Measurements from ENCODE around the gene RBMS1. TPM values are rescaled to one million over a fixed set of nuclear protein-coding genes. Genes with fewer than 3 reads are reported as not detected.

Gene RBMS1
- total RNA-seq, 2 donors from 2014 or later: 6.3 to 21.1 TPM

DNA sequence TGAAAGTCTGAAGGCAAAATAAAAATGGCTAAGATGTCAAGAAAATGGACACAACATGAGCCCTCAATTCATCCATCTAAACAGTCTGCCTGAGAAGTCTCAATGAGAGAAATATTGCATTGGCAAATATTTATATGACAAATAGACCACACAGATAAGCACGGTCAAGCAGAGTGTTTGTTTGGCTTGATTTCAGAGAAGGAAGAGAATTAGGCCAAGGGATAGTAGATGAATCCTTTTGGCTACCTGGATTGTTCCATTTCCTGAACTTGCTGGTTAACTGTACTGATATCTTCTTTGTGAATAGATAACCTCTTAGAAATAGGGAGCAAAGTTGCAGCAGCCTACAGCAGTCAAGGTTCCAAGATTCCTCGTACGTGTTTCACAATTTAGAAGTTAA is 129.6 kb downstream of the RBMS1 start:
- Histone ChIP-seq H3K9me3 (no peaks in the 10 kb centered on the region), H3K4me1 (no peaks in the 10 kb centered on the region), H3K27me3 (no peaks in the 10 kb centered on the region), H3K27ac (no peak overlapping the region), H3K9ac (ENCODE audit: low read depth in 2 of 2, low read length in 2 of 2) (no peak overlapping the region), H3K4me3 (no peak overlapping the region), H3K36me3 (no peaks in the 10 kb centered on the region)
- no peak for DNase-seq
- intact Hi-C loops (cut with DNase I): no loop called here
- TF ChIP-seq, protein P1, sequence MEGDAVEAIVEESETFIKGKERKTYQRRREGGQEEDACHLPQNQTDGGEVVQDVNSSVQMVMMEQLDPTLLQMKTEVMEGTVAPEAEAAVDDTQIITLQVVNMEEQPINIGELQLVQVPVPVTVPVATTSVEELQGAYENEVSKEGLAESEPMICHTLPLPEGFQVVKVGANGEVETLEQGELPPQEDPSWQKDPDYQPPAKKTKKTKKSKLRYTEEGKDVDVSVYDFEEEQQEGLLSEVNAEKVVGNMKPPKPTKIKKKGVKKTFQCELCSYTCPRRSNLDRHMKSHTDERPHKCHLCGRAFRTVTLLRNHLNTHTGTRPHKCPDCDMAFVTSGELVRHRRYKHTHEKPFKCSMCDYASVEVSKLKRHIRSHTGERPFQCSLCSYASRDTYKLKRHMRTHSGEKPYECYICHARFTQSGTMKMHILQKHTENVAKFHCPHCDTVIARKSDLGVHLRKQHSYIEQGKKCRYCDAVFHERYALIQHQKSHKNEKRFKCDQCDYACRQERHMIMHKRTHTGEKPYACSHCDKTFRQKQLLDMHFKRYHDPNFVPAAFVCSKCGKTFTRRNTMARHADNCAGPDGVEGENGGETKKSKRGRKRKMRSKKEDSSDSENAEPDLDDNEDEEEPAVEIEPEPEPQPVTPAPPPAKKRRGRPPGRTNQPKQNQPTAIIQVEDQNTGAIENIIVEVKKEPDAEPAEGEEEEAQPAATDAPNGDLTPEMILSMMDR (IDR thresholded peaks at IDR 0.05): no peak

DNA sequence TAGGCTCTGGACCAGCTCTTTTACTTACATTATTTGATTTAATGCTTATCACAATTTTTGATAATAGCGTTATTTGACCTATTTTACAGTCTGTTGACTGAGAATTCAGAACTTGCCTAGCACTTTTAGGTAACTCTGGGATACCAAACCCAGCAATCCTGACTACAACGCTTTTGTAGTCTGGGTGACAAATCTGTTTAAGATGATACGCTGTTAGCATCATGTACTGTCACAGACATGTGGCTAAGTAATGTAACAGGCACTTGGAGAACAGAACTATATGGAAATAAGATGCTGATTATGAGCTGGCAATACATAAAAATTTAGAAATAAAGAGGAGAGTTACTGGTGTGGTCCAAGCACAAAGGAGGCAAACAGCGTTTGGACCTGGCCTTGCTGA is 130.6 kb downstream of the RBMS1 start:
- Histone ChIP-seq H3K27me3 (no peaks in the 10 kb centered on the region), H3K36me3 (no peaks in the 10 kb centered on the region), H3K9ac (ENCODE audit: low read depth in 2 of 2, low read length in 2 of 2) (no peak overlapping the region), H3K4me1 (no peaks in the 10 kb centered on the region), H3K9me3 (no peaks in the 10 kb centered on the region), H3K4me3 (no peak overlapping the region), H3K27ac (no peak overlapping the region)
- DNase-seq: no peak
- TF ChIP-seq, protein P1 (IDR thresholded peaks at IDR 0.05): no peak
- intact Hi-C loops (cut with DNase I): no loop called here

DNA sequence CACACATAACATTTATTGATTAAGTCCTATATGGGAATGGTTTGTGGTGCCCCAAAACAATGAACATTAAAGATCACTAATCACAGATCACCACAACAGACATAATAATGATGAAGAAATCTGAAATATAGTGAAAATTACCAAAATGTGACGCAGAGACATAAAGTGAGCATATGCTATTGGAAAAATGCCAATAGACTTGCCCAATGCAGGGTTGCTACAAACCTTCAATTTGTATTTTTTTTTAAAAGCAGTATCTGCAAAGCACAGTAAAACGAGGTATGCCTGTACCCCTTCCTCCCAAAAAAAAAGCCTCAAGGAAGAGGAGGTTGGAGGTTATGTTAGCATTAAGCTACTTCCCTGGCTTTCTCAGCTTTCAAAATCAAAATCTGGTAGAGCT is 131.1 kb downstream of the RBMS1 start:
- no peak overlapping the region for H3K9ac ChIP-seq (ENCODE audit: low read depth in 2 of 2, low read length in 2 of 2)
- no peak overlapping the region for H3K4me3 ChIP-seq
- no peaks in the 10 kb centered on the region for H3K36me3 ChIP-seq
- no peak overlapping the region for H3K27ac ChIP-seq
- H3K4me1 ChIP-seq: no peaks in the 10 kb centered on the region
- TF ChIP-seq, protein P1 (IDR thresholded peaks at IDR 0.05): no peak
- no peaks in the 10 kb centered on the region for H3K9me3 ChIP-seq
- DNase-seq: no peak
- H3K27me3 ChIP-seq: no peaks in the 10 kb centered on the region
- intact Hi-C loops (cut with DNase I): no loop called here

DNA sequence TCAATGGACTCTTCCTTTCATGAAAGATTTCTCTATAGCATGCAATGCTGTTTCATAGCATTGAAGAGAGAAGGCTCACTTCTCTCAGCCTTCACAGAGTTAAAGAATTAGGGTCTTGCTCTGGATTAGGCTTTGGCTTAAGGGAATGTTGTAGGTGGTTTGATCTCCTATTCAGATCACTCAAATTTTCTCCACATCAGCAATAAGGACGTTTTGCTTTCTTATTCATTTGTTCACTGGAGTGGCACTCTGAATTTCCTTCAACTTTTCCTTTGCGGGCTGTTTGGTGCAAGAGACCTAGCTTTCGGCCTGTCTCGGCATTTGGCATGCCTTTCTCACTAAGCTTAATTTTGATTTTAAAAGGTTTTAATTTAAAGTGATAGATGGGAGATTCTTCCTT is 131.6 kb downstream of the RBMS1 start:
- no peaks in the 10 kb centered on the region for H3K4me1 ChIP-seq
- no peak overlapping the region for H3K4me3 ChIP-seq
- no peaks in the 10 kb centered on the region for H3K36me3 ChIP-seq
- H3K9ac ChIP-seq (ENCODE audit: low read depth in 2 of 2, low read length in 2 of 2): no peak overlapping the region
- intact Hi-C loops (cut with DNase I): no loop called here
- no peak overlapping the region for H3K27ac ChIP-seq
- no peak for DNase-seq
- TF ChIP-seq, protein P1 (IDR thresholded peaks at IDR 0.05): no peak
- no peaks in the 10 kb centered on the region for H3K27me3 ChIP-seq
- H3K9me3 ChIP-seq: no peaks in the 10 kb centered on the region

DNA sequence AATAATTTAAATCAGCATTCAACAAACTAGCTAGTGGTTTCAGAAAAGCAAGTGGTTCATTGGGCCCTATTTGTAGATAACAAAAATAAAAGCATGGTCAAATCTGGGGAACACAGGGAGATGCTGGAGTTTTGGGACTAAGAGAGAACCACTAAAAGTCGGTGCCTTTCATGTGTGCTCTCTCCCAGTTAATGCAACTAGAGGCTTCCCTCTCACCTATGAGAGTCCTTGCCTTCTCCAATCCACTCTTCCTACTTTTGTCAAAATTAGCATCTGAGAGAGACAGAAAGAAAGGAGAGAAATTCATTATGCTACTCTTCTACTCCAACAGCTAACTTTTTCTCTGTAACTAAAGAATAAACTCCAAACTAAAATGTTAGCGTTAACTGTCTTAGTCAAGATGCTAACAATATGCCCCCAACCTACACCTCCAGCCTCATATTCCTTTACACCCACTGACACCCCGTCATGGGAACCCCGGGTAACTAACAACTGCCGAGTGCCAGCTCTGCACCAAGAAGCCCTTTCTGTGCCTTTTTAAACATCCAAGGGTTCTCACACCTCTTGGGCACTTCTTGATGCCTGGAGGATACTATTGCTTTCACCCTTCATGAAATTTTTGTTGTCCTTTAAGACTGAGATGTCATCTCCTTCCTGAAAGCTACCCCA is 133.4 kb downstream of the RBMS1 start:
- intact Hi-C loops (cut with DNase I): no loop called here
- Histone ChIP-seq H3K4me1 (no peaks in the 10 kb centered on the region), H3K9ac (ENCODE audit: low read depth in 2 of 2, low read length in 2 of 2) (no peak overlapping the region)

More for the DNA sequence above, 133.4 kb downstream of the RBMS1 start:
- Histone ChIP-seq H3K4me3 (no peak overlapping the region), H3K9me3 (no peaks in the 10 kb centered on the region), H3K27me3 (no peaks in the 10 kb centered on the region), H3K27ac (no peak overlapping the region), H3K36me3 (no peaks in the 10 kb centered on the region)
- no peak for DNase-seq
- TF ChIP-seq, protein P1 (IDR thresholded peaks at IDR 0.05): no peak
